A549 (cell line): ENCODE data around the gene TTLL13.

Experiments
- MAFK ChIP-seq: fragments of 450-650 bp; IDR thresholded peaks from 2 replicates; pipeline ENCODE4 v1.6.1; 2014; ENCODE audit not compliant: partially characterized antibody
- MAZ ChIP-seq: fragments of 150-350 bp; IDR thresholded peaks from 2 replicates; pipeline ENCODE4 v1.6.1; 2014; ENCODE audit warnings: antibody characterized with exemption, low read depth, low read length, borderline replicate concordance
- TF ChIP-seq, protein P1 (sequence below): fragments of >200 bp; sonication (Bioruptor Twin); formaldehyde crosslinking; IDR thresholded peaks from 3 replicates; pipeline ENCODE4 v1.5.1; 2016

DNA sequence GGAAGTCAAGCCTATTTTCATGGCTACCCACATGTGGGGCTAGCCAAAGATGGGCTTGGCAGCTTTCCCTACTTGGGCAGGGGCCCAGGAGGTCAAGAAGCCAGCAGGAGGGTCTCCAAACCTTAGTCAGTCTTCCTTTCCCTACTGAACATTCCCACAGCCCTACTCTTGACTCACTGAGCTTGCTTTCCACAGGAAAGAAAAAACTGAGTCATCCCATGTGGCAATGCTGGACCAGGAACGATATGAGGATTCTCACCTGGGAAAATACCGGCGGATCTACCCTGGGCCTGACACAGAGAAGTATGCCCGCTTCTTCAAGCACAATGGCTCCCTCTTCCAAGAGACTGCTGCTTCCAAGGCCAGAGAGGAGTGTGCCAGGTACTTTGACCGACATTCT, 12.5 kb downstream of the TTLL13 start:
- TF ChIP-seq MAZ (no peak), MAFK (no peak)
- TF ChIP-seq, protein P1, sequence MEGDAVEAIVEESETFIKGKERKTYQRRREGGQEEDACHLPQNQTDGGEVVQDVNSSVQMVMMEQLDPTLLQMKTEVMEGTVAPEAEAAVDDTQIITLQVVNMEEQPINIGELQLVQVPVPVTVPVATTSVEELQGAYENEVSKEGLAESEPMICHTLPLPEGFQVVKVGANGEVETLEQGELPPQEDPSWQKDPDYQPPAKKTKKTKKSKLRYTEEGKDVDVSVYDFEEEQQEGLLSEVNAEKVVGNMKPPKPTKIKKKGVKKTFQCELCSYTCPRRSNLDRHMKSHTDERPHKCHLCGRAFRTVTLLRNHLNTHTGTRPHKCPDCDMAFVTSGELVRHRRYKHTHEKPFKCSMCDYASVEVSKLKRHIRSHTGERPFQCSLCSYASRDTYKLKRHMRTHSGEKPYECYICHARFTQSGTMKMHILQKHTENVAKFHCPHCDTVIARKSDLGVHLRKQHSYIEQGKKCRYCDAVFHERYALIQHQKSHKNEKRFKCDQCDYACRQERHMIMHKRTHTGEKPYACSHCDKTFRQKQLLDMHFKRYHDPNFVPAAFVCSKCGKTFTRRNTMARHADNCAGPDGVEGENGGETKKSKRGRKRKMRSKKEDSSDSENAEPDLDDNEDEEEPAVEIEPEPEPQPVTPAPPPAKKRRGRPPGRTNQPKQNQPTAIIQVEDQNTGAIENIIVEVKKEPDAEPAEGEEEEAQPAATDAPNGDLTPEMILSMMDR = no peak
